ENCODE results near the gene THBD. TPM values are rescaled to one million over a fixed set of nuclear protein-coding genes. Genes with fewer than 3 reads are reported as not detected.
A peak's percentile ranks its signal among the peaks of the same experiment; 100 is the strongest.

THBD gene
- polyA plus RNA-seq, 3 donors: 7.4 to 194 (median 30.2) TPM

DNA sequence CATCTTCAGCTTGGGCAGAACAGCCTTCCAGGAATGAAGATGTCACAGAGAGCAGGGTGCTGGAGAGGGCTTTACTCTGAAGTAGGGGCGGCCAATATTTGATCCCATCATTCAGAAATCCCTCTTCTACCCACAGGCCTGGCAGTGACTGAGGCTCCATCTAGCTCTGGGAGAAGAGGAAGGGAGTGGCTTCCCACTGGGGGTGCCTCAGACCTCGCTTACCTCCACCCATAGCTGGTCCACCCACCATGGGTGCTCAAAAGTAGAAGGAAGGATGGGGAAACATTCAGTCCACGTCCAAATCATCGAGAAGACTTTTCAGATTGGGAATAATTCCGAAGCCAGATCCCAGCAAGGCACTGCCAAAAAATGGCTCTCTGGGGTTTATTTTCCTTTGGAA lies 11.8 kb upstream of the THBD start:
- WGBS (ENCODE audit: insufficient coverage): no CpG with 5 or more reads among the region's 5 CpGs
- Histone ChIP-seq H3K4me2 (replicated peaks; ENCODE audit: extremely low read depth, low read length, poor library complexity, severe bottlenecking) (no peak overlapping the region), H3K27me3 (ENCODE audit: control insufficient read depth in 2 of 2, insufficient read depth in 2 of 2, low read length in 2 of 2) (no peaks in the 10 kb centered on the region), H3K79me2 (ENCODE audit: insufficient read depth, low read length) (no peaks in the 10 kb centered on the region), H3K4me1 (ENCODE audit: control insufficient read depth in 1 of 2, insufficient read depth in 2 of 2, low read length in 2 of 2) (peaks cover 35 to 40% of the 10 kb centered on the region in 2 donors), H3K36me3 (replicated peaks in 1 of 2; ENCODE audit: control insufficient read depth in 1 of 2, insufficient read depth in 2 of 2, low read length in 2 of 2) (no peaks in the 10 kb centered on the region), H3K4me3 (replicated peaks in 1 of 3; ENCODE audit: low read depth in 2 of 3, low read length in 3 of 3) (no peak overlapping the region), H4K20me1 (ENCODE audit: insufficient read depth, low read length) (no peaks in the 10 kb centered on the region), H3K27ac (ENCODE audit: low read depth in 1 of 2, low read length in 2 of 2) (no peak overlapping the region), H3K9me3 (replicated peaks in 1 of 2; ENCODE audit: control insufficient read depth in 1 of 2, insufficient read depth in 1 of 2, low read length in 2 of 2) (peaks cover 4 to 5% of the 10 kb centered on the region in 2 donors), H3K9ac (ENCODE audit: insufficient read depth, low read length, poor library complexity, severe bottlenecking) (no peak overlapping the region), H2AFZ (ENCODE audit: insufficient read depth, low read depth, low read length, poor library complexity, severe bottlenecking) (no peak overlapping the region)
- intact Hi-C loops (cut with micrococcal nuclease): no loop called here
- DNase-seq: no peak
- Mint-ChIP-seq H3K27ac (no peak overlapping the region), H3K27me3 (ENCODE audit: low read depth in 3 of 3) (peaks cover 0 to 1% (median 0%) of the 10 kb centered on the region in 3 donors), H3K4me3 (no peak overlapping the region), H3K9me3 (peaks cover 5 to 11% (median 8%) of the 10 kb centered on the region in 7 donors), H3K4me1 (peaks cover 44% of the 10 kb centered on the region), H3K36me3 (peaks cover 0 to 2% of the 10 kb centered on the region in 2 donors)
- TF ChIP-seq, protein P1, sequence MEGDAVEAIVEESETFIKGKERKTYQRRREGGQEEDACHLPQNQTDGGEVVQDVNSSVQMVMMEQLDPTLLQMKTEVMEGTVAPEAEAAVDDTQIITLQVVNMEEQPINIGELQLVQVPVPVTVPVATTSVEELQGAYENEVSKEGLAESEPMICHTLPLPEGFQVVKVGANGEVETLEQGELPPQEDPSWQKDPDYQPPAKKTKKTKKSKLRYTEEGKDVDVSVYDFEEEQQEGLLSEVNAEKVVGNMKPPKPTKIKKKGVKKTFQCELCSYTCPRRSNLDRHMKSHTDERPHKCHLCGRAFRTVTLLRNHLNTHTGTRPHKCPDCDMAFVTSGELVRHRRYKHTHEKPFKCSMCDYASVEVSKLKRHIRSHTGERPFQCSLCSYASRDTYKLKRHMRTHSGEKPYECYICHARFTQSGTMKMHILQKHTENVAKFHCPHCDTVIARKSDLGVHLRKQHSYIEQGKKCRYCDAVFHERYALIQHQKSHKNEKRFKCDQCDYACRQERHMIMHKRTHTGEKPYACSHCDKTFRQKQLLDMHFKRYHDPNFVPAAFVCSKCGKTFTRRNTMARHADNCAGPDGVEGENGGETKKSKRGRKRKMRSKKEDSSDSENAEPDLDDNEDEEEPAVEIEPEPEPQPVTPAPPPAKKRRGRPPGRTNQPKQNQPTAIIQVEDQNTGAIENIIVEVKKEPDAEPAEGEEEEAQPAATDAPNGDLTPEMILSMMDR (IDR thresholded peaks at IDR 0.05): no peak

DNA sequence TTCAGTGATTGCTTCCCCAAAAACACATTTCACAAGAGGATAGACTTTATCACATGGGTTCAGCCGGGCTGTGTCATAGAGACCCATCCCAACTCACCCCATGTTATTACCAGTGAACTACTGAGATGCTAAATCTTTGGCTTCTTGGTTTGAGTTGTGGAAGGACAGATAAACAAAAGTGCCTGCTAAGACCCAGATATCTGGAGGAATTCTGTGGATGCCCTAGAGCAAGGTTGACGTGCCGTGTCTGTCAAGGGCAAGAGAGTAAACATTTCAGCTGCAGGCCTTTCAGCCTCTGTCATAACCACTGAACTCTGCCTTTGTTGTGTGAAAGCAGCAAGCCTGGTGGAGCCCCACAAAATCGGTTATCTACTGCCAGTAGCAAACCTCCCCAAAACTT lies 11.2 kb upstream of the THBD start:
- Histone ChIP-seq H3K36me3 (replicated peaks in 1 of 2; ENCODE audit: control insufficient read depth in 1 of 2, insufficient read depth in 2 of 2, low read length in 2 of 2) (no peaks in the 10 kb centered on the region), H3K4me2 (replicated peaks; ENCODE audit: extremely low read depth, low read length, poor library complexity, severe bottlenecking) (no peak overlapping the region), H4K20me1 (ENCODE audit: insufficient read depth, low read length) (no peaks in the 10 kb centered on the region), H3K79me2 (ENCODE audit: insufficient read depth, low read length) (no peaks in the 10 kb centered on the region), H3K9ac (ENCODE audit: insufficient read depth, low read length, poor library complexity, severe bottlenecking) (no peak overlapping the region), H3K9me3 (replicated peaks in 1 of 2; ENCODE audit: control insufficient read depth in 1 of 2, insufficient read depth in 1 of 2, low read length in 2 of 2) (peaks cover 4 to 5% of the 10 kb centered on the region in 2 donors), H3K4me1 (ENCODE audit: control insufficient read depth in 1 of 2, insufficient read depth in 2 of 2, low read length in 2 of 2) (peaks cover 35 to 40% of the 10 kb centered on the region in 2 donors), H2AFZ (ENCODE audit: insufficient read depth, low read depth, low read length, poor library complexity, severe bottlenecking) (no peak overlapping the region), H3K27me3 (ENCODE audit: control insufficient read depth in 2 of 2, insufficient read depth in 2 of 2, low read length in 2 of 2) (no peaks in the 10 kb centered on the region), H3K4me3 (replicated peaks in 1 of 3; ENCODE audit: low read depth in 2 of 3, low read length in 3 of 3) (no peak overlapping the region), H3K27ac (ENCODE audit: low read depth in 1 of 2, low read length in 2 of 2) (no peak overlapping the region)
- peaks cover 44% of the 10 kb centered on the region for H3K4me1 Mint-ChIP-seq
- peak overlapping the region in 2 of 7 donors; percentile 42 to 54 for H3K27ac Mint-ChIP-seq
- H3K27me3 Mint-ChIP-seq (ENCODE audit: low read depth in 3 of 3): peaks cover 0 to 1% (median 0%) of the 10 kb centered on the region in 3 donors
- WGBS (ENCODE audit: insufficient coverage): 100% methylated on average over 2 of the region's 4 CpGs
- TF ChIP-seq, protein P1 (IDR thresholded peaks at IDR 0.05): no peak
- no peak overlapping the region for H3K4me3 Mint-ChIP-seq
- no peak for DNase-seq
- intact Hi-C loops (cut with micrococcal nuclease): no loop called here
- peaks cover 5 to 13% (median 8%) of the 10 kb centered on the region in 7 donors for H3K9me3 Mint-ChIP-seq
- peaks cover 0 to 2% of the 10 kb centered on the region in 2 donors for H3K36me3 Mint-ChIP-seq

Measured in CD14-positive monocyte (primary cell).